ES-I3 (cell line): ENCODE results near the gene TNFAIP8L1.
A peak's percentile ranks its signal among the peaks of the same experiment; 100 is the strongest.

Source experiments
- H3K36me3 ChIP-seq: 2 replicates; pipeline ENCODE4 v1.6.1; 2013; ENCODE audit warnings: mild to moderate bottlenecking, low read length, control low read depth, moderate library complexity; ENCODE audit not compliant: insufficient read depth
- H3K4me1 ChIP-seq: 2 replicates; pipeline ENCODE4 v1.6.1; 2013; ENCODE audit warnings: mild to moderate bottlenecking, control low read depth, low read length; ENCODE audit not compliant: insufficient read depth
- H3K9ac ChIP-seq: 2 replicates; pipeline ENCODE4 v1.6.1; 2013; ENCODE audit warnings: low read depth, mild to moderate bottlenecking, low read length, moderate library complexity
- H3K9me3 ChIP-seq: 2 replicates; pipeline ENCODE4 v1.6.1; 2013; ENCODE audit warnings: mild to moderate bottlenecking, low read length, moderate library complexity; ENCODE audit not compliant: control insufficient read depth, insufficient read depth

The TNFAIP8L1 gene

GRCh38 chr19:4600893-4601292 lies 38.4 kb upstream of the TNFAIP8L1 start:
- H3K36me3 ChIP-seq: no peaks in the 10 kb centered on the region
- H3K9ac ChIP-seq: no peak overlapping the region
- H3K9me3 ChIP-seq: no peaks in the 10 kb centered on the region
- H3K4me1 ChIP-seq: peaks cover 2% of the 10 kb centered on the region; the same call in 1 of the 2 replicates

- Histone ChIP-seq H3K4me1 (no peaks in the 10 kb centered on the region), H3K9me3 (no peaks in the 10 kb centered on the region), H3K36me3 (no peaks in the 10 kb centered on the region), H3K9ac (no peak overlapping the region)
These were observed 37.0 kb upstream of the TNFAIP8L1 start for GRCh38 chr19:4602173-4602788.

GRCh38 chr19:4602915-4603314 lies 36.4 kb upstream of the TNFAIP8L1 start:
- no peaks in the 10 kb centered on the region for H3K36me3 ChIP-seq
- no peak overlapping the region for H3K9ac ChIP-seq
- H3K4me1 ChIP-seq: no peaks in the 10 kb centered on the region
- no peaks in the 10 kb centered on the region for H3K9me3 ChIP-seq

- Histone ChIP-seq H3K9ac (no peak overlapping the region), H3K9me3 (no peaks in the 10 kb centered on the region), H3K36me3 (no peaks in the 10 kb centered on the region), H3K4me1 (peaks cover 4% of the 10 kb centered on the region; the same call in 1 of the 2 replicates)
These were observed 34.4 kb upstream of the TNFAIP8L1 start for GRCh38 chr19:4604912-4605311.

GRCh38 chr19:4606181-4606580 lies 33.1 kb upstream of the TNFAIP8L1 start:
- no peaks in the 10 kb centered on the region for H3K9me3 ChIP-seq

GRCh38 chr19:4606921-4607678 lies 32.2 kb upstream of the TNFAIP8L1 start:
- no peaks in the 10 kb centered on the region for H3K9me3 ChIP-seq
- H3K9ac ChIP-seq: peak overlapping the region; percentile 60
- H3K36me3 ChIP-seq: no peaks in the 10 kb centered on the region
- H3K4me1 ChIP-seq: peaks cover 7% of the 10 kb centered on the region; the same call in 1 of the 2 replicates

More at GRCh38 chr19:4606181-4606580, 33.1 kb upstream of the TNFAIP8L1 start:
- no peak overlapping the region for H3K9ac ChIP-seq
- H3K4me1 ChIP-seq: peaks cover 7% of the 10 kb centered on the region; the same call in 1 of the 2 replicates
- no peaks in the 10 kb centered on the region for H3K36me3 ChIP-seq

GRCh38 chr19:4609878-4610511 lies 29.3 kb upstream of the TNFAIP8L1 start:
- no peaks in the 10 kb centered on the region for H3K36me3 ChIP-seq
- H3K9ac ChIP-seq: no peak overlapping the region; the same call in 1 of the 2 replicates
- H3K9me3 ChIP-seq: no peaks in the 10 kb centered on the region
- H3K4me1 ChIP-seq: peaks cover 7% of the 10 kb centered on the region; the same call in 1 of the 2 replicates

- Histone ChIP-seq H3K9me3 (no peaks in the 10 kb centered on the region), H3K4me1 (peaks cover 16% of the 10 kb centered on the region; the same call in 1 of the 2 replicates), H3K36me3 (no peaks in the 10 kb centered on the region), H3K9ac (no peak overlapping the region)
These were observed 26.0 kb upstream of the TNFAIP8L1 start for GRCh38 chr19:4613254-4613751.

- H3K9ac ChIP-seq: no peak overlapping the region
- peaks cover 13% of the 10 kb centered on the region; the same call in 1 of the 2 replicates for H3K4me1 ChIP-seq
- no peaks in the 10 kb centered on the region for H3K36me3 ChIP-seq
- no peaks in the 10 kb centered on the region for H3K9me3 ChIP-seq
These were observed 21.3 kb upstream of the TNFAIP8L1 start for GRCh38 chr19:4618019-4618418.

GRCh38 chr19:4619668-4620294 lies 19.5 kb upstream of the TNFAIP8L1 start:
- no peaks in the 10 kb centered on the region for H3K9me3 ChIP-seq
- H3K36me3 ChIP-seq: no peaks in the 10 kb centered on the region
- H3K9ac ChIP-seq: no peak overlapping the region
- H3K4me1 ChIP-seq: peaks cover 23% of the 10 kb centered on the region; the same call in 1 of the 2 replicates

GRCh38 chr19:4620675-4621074 lies 18.6 kb upstream of the TNFAIP8L1 start:
- no peak overlapping the region for H3K9ac ChIP-seq
- peaks cover 20% of the 10 kb centered on the region for H3K4me1 ChIP-seq
- no peaks in the 10 kb centered on the region for H3K9me3 ChIP-seq
- H3K36me3 ChIP-seq: no peaks in the 10 kb centered on the region

- Histone ChIP-seq H3K36me3 (no peaks in the 10 kb centered on the region), H3K9me3 (no peaks in the 10 kb centered on the region), H3K9ac (no peak overlapping the region), H3K4me1 (peaks cover 19% of the 10 kb centered on the region)
These were observed 16.5 kb upstream of the TNFAIP8L1 start for GRCh38 chr19:4622695-4623421.

GRCh38 chr19:4624301-4624700 lies 15.0 kb upstream of the TNFAIP8L1 start:
- H3K4me1 ChIP-seq: peaks cover 15% of the 10 kb centered on the region
- no peak overlapping the region for H3K9ac ChIP-seq
- H3K9me3 ChIP-seq: no peaks in the 10 kb centered on the region
- H3K36me3 ChIP-seq: no peaks in the 10 kb centered on the region
